SK-N-SH (cell line): ENCODE data around the gene LMAN1L. TPM values are rescaled to one million over a fixed set of nuclear protein-coding genes. Genes with fewer than 3 reads are reported as not detected.

Source experiments
- CTCF ChIA-PET: fragments of 300-600, 350-600 bp; formaldehyde crosslinking; extraction: SDS; loops from one replicate; lab custom pipeline; 2021; lab: Yijun Ruan, JAX
- POLR2A ChIA-PET: fragments of 350-600 bp; sonication (Branson Sonifier 250); formaldehyde crosslinking; extraction: SDS; loops from one replicate; lab custom pipeline; 2020; ENCODE audit warnings: antibody characterized with exemption, inconsistent platforms; lab: Yijun Ruan, JAX
- DNase-seq: peaks from one replicate; pipeline ENCODE4 v3.0.0; 2012
- H2AFZ ChIP-seq: fragments of 200-600 bp; sonication (generic); 2 replicates; pipeline ENCODE4 v1.8.1; 2016; ENCODE audit warnings: antibody characterized with exemption, mild to moderate bottlenecking, low read depth
- H3F3A ChIP-seq: fragments of 200-600 bp; sonication (generic); replicated peaks from 2 replicates; pipeline ENCODE3; 2016; ENCODE audit warnings: antibody characterized with exemption, mild to moderate bottlenecking; ENCODE audit not compliant: insufficient read depth
- H3K27ac ChIP-seq, 2 experiments: fragments of 200-500 bp in 1 of 2; fragments of 200-600 bp in 1 of 2; sonication (Bioruptor generic) in 1 of 2; sonication (generic), shearing (Covaris generic) in 1 of 2; 2 replicates each; pipeline versions ENCODE4 v1.5.1 to v1.6.1; 2014 to 2016; ENCODE audit warnings: low read depth in 2 of 2, inconsistent platforms in 1 of 2, low read length in 1 of 2, mild to moderate bottlenecking in 1 of 2, mixed read lengths in 1 of 2
- H3K27me3 ChIP-seq: fragments of 200-600 bp; sonication (generic), shearing (Covaris generic); 2 replicates; pipeline ENCODE4 v1.6.1; 2016; ENCODE audit warnings: mixed run types; ENCODE audit not compliant: insufficient read depth
- H3K36me3 ChIP-seq, 2 experiments: fragments of 200-500 bp in 1 of 2; fragments of 200-600 bp in 1 of 2; sonication (Bioruptor generic) in 1 of 2; sonication (generic) in 1 of 2; replicated peaks in 1 of 2; 2 replicates each; pipeline versions ENCODE3 to v1.5.1; 2014 to 2016; ENCODE audit warnings: low read length in 1 of 2, mild to moderate bottlenecking in 1 of 2; ENCODE audit not compliant: insufficient read depth in 2 of 2, control insufficient read depth in 1 of 2
- H3K4me1 ChIP-seq, 2 experiments: fragments of 200-500 bp in 1 of 2; fragments of 200-600 bp in 1 of 2; sonication (Bioruptor generic) in 1 of 2; sonication (generic), shearing (Covaris generic) in 1 of 2; 2 replicates each; pipeline versions ENCODE4 v1.5.1 to v1.6.1; 2014 to 2016; ENCODE audit warnings: low read depth in 1 of 2, low read length in 1 of 2, mixed run types in 1 of 2; ENCODE audit not compliant: insufficient read depth in 2 of 2, control insufficient read depth in 1 of 2
- H3K4me2 ChIP-seq: fragments of 200-600 bp; sonication (generic), shearing (Covaris generic); 2 replicates; pipeline ENCODE4 v1.6.1; 2017; ENCODE audit warnings: mixed run types
- H3K4me3 ChIP-seq, 2 experiments: fragments of 200-500 bp in 1 of 2; fragments of 200-600 bp in 1 of 2; sonication (Bioruptor generic) in 1 of 2; sonication (generic), shearing (Covaris generic) in 1 of 2; 2 replicates each; pipeline versions ENCODE4 v1.5.1 to v1.8.1; 2014 to 2016; ENCODE audit warnings: low read depth in 2 of 2, inconsistent platforms in 1 of 2, low read length in 1 of 2, mild to moderate bottlenecking in 1 of 2, mixed read lengths in 1 of 2, moderate library complexity in 1 of 2
- H3K79me2 ChIP-seq: fragments of 200-600 bp; sonication (generic); 2 replicates; pipeline ENCODE4 v1.8.1; 2017; ENCODE audit warnings: mild to moderate bottlenecking; ENCODE audit not compliant: insufficient read depth
- H3K9ac ChIP-seq: fragments of 200-600 bp; sonication (generic); 2 replicates; pipeline ENCODE4 v1.6.1; 2017; ENCODE audit warnings: mixed run types
- H3K9me2 ChIP-seq: fragments of 200-600 bp; sonication (generic); 2 replicates; pipeline ENCODE4 v1.6.1; 2017; ENCODE audit warnings: mixed run types
- H3K9me3 ChIP-seq: fragments of 200-600 bp; sonication (generic); 2 replicates; pipeline ENCODE4 v1.6.1; 2017; ENCODE audit warnings: mixed run types, mild to moderate bottlenecking, moderate library complexity
- H4K20me1 ChIP-seq: fragments of 200-600 bp; sonication (generic); 2 replicates; pipeline ENCODE4 v1.6.1; 2017; ENCODE audit warnings: mild to moderate bottlenecking, mixed run types; ENCODE audit not compliant: insufficient read depth
- CHD2 ChIP-seq: fragments of 150-350 bp; IDR thresholded peaks from 2 replicates; pipeline ENCODE4 v1.6.1; 2018; ENCODE audit warnings: low read length; ENCODE audit not compliant: partially characterized antibody
- ELF1 ChIP-seq: IDR thresholded peaks from 2 replicates; pipeline ENCODE4 v1.4.0; 2012
- FOSL2 ChIP-seq: IDR thresholded peaks from 2 replicates; pipeline ENCODE4 v1.4.0; 2012; ENCODE audit warnings: low read depth, mild to moderate bottlenecking, moderate library complexity, borderline replicate concordance
- FOXJ3 ChIP-seq: sonication (generic); formaldehyde crosslinking; IDR thresholded peaks from 2 replicates; pipeline ENCODE4 v1.5.1; 2020; ENCODE audit warnings: mild to moderate bottlenecking, missing genetic modification reagents
- GABPA ChIP-seq: IDR thresholded peaks from 2 replicates; pipeline ENCODE4 v1.4.0; 2012; ENCODE audit warnings: low read depth, mild to moderate bottlenecking
- JUND ChIP-seq: IDR thresholded peaks from 2 replicates; pipeline ENCODE4 v1.4.0; 2012
- MXI1 ChIP-seq: IDR thresholded peaks from 2 replicates; pipeline ENCODE4 v1.6.1; 2012; ENCODE audit warnings: mild to moderate bottlenecking, low read depth, low read length, improper control_type of control experiment
- NFIC ChIP-seq: IDR thresholded peaks from 2 replicates; pipeline ENCODE4 v1.4.0; 2012; ENCODE audit warnings: borderline replicate concordance
- NRF1 ChIP-seq: IDR thresholded peaks from 2 replicates; pipeline ENCODE4 v1.6.1; 2012; ENCODE audit warnings: low read depth, mild to moderate bottlenecking, low read length
- RAD21 ChIP-seq: IDR thresholded peaks from 2 replicates; pipeline ENCODE4 v1.6.1; 2012; ENCODE audit warnings: mild to moderate bottlenecking, low read length
- SIN3A ChIP-seq: IDR thresholded peaks from 2 replicates; pipeline ENCODE4 v1.6.1; 2012; ENCODE audit warnings: low read depth, mild to moderate bottlenecking, low read length, moderate library complexity, borderline replicate concordance
- SMC3 ChIP-seq: IDR thresholded peaks from 2 replicates; pipeline ENCODE4 v1.6.1; 2012; ENCODE audit warnings: low read depth, low read length, improper control_type of control experiment
- TAF1 ChIP-seq: IDR thresholded peaks from 2 replicates; pipeline ENCODE4 v1.6.1; 2012; ENCODE audit warnings: low read depth, mild to moderate bottlenecking, low read length, moderate library complexity, borderline replicate concordance
- TCF12 ChIP-seq: IDR thresholded peaks from 2 replicates; pipeline ENCODE4 v1.4.0; 2012
- TEAD4 ChIP-seq: IDR thresholded peaks from 2 replicates; pipeline ENCODE4 v1.4.0; 2012; ENCODE audit warnings: mild to moderate bottlenecking, borderline replicate concordance; ENCODE audit not compliant: insufficient read depth
- YY1 ChIP-seq: IDR thresholded peaks from 2 replicates; pipeline ENCODE4 v1.4.0; 2012; ENCODE audit warnings: low read depth, mild to moderate bottlenecking
- WGBS: methylation state at CpG from one replicate; pipeline ENCODE4 v1.1.6; 2017; ENCODE audit warnings: low lambda C conversion rate; 5-methylcytosine and 5-hydroxymethylcytosine counted together
- polyA plus RNA-seq, 3 experiments: library from polyadenylated mRNA; depleted of rRNA; stranded (reverse); fragments of >200 nt; gene quantifications; 2 replicates each; pipeline ENCODE4 v1.2.3, GENCODE V29; 2012
- TF ChIP-seq, protein P1 (sequence below): fragments of 150-350 bp; IDR thresholded peaks from 2 replicates; pipeline ENCODE4 v1.6.1; 2016; ENCODE audit warnings: mild to moderate bottlenecking, low read depth, low read length
- TF ChIP-seq, protein P2 (sequence below): IDR thresholded peaks from 2 replicates; pipeline ENCODE4 v1.4.0; 2012; ENCODE audit warnings: low read depth, borderline replicate concordance
- TF ChIP-seq, protein P3 (sequence below): IDR thresholded peaks from 2 replicates; pipeline ENCODE4 v1.4.0; 2012; ENCODE audit warnings: low read depth
- TF ChIP-seq, protein P4 (sequence below): IDR thresholded peaks from 2 replicates; pipeline ENCODE4; 2012

The LMAN1L gene
- polyA plus RNA-seq, 1 of the 3 experiments (the other 2 are of a cell fraction), result 0.02 TPM

DNA sequence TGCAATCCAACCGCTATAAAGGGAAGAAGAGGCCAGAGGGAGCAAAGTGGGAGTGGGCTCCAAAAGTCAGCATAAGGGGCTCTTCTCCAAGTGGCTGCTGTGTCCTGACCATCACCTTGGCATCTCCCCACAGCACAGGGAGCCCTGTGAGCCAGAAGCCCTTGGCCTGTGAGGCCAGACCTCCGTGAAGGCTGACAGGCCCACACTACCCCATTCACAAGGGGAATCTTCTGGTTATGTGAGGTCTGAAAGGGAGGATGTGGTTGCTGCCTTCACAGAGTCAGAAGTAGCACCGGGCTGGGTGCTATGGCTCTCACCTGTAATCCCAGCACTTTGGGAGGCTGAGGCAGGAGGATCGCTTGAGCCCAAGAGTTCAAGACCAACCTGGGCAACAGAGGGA lies 32.9 kb downstream of the LMAN1L start:
- CTCF ChIA-PET, result interaction anchor here (1.2 to 10.8 kb wide), 3 partner anchors 75 to 213 kb away, joined by 3 to 95 read pairs (median 5); no protein-coding TSS in a partner anchor
- Histone ChIP-seq H3K9me3 (no peaks in the 10 kb centered on the region), H2AFZ (no peak overlapping the region), H3K27me3 (no peaks in the 10 kb centered on the region), H3K36me3 (peaks cover 0 to 45% of the 10 kb centered on the region in 2 experiments), H3K4me1 (peaks cover 0 to 23% of the 10 kb centered on the region in 2 experiments; a peak in 2 of 4 replicates), H3K27ac (no peak overlapping the region), H3K79me2 (no peaks in the 10 kb centered on the region), H3K4me3 (no peak overlapping the region), H3K9me2 (no peaks in the 10 kb centered on the region), H3K9ac (no peak overlapping the region), H4K20me1 (no peaks in the 10 kb centered on the region), H3F3A (no peaks in the 10 kb centered on the region), H3K4me2 (no peak overlapping the region)
- 96% methylated on average over 3 of the region's 4 CpGs for WGBS
- DNase-seq, result no peak
- TF ChIP-seq ELF1, result no peak
- POLR2A ChIA-PET, result no interaction called here

DNA sequence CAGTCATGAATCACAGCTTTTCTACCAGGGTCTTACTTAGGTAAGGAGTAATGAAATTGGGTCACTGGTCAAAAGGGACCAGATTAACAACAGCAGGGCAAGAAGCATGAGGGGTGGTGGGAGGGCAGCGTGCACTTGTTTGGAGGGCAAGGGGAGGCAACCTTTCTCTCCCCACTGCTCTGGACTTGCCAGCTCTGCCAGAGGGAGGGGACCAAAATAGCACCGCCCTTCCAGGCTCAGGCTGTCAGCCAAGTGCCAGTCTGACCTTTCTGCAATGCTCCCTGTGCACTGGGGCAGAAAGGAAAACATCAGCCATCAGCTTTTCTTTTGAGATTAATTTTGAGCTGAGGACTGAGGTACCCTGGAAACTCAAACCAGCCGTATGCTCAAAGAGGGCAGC lies 34.8 kb downstream of the LMAN1L start:
- H3K9me3 ChIP-seq, result no peaks in the 10 kb centered on the region
- no peaks in the 10 kb centered on the region for H3K79me2 ChIP-seq
- H3K27me3 ChIP-seq, result no peaks in the 10 kb centered on the region
- 86% methylated on average over 3 of the region's 3 CpGs for WGBS
- ChIA-PET POLR2A (no interaction called here), CTCF (interaction anchor here (3.7 kb wide), 1 partner anchor 78 kb away, joined by 17 read pairs; no protein-coding TSS in a partner anchor)
- no peaks in the 10 kb centered on the region for H3K9me2 ChIP-seq
- no peak overlapping the region for H3K4me2 ChIP-seq
- H3K27ac ChIP-seq, result no peak overlapping the region
- no peak overlapping the region for H2AFZ ChIP-seq
- peaks cover 0 to 54% of the 10 kb centered on the region in 2 experiments for H3K36me3 ChIP-seq
- no peak overlapping the region for H3K4me3 ChIP-seq
- no peaks in the 10 kb centered on the region for H4K20me1 ChIP-seq
- H3K4me1 ChIP-seq, result peaks cover 0 to 14% of the 10 kb centered on the region in 2 experiments; a peak in 1 of 4 replicates
- no peak for DNase-seq
- TF ChIP-seq, protein P1, sequence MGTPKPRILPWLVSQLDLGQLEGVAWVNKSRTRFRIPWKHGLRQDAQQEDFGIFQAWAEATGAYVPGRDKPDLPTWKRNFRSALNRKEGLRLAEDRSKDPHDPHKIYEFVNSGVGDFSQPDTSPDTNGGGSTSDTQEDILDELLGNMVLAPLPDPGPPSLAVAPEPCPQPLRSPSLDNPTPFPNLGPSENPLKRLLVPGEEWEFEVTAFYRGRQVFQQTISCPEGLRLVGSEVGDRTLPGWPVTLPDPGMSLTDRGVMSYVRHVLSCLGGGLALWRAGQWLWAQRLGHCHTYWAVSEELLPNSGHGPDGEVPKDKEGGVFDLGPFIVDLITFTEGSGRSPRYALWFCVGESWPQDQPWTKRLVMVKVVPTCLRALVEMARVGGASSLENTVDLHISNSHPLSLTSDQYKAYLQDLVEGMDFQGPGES, result no peak
- TF ChIP-seq, protein P2, sequence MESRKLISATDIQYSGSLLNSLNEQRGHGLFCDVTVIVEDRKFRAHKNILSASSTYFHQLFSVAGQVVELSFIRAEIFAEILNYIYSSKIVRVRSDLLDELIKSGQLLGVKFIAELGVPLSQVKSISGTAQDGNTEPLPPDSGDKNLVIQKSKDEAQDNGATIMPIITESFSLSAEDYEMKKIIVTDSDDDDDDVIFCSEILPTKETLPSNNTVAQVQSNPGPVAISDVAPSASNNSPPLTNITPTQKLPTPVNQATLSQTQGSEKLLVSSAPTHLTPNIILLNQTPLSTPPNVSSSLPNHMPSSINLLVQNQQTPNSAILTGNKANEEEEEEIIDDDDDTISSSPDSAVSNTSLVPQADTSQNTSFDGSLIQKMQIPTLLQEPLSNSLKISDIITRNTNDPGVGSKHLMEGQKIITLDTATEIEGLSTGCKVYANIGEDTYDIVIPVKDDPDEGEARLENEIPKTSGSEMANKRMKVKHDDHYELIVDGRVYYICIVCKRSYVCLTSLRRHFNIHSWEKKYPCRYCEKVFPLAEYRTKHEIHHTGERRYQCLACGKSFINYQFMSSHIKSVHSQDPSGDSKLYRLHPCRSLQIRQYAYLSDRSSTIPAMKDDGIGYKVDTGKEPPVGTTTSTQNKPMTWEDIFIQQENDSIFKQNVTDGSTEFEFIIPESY, result no peak
- no peak for TF ChIP-seq JUND
- no peak for TF ChIP-seq MXI1
- TF ChIP-seq, protein P3, sequence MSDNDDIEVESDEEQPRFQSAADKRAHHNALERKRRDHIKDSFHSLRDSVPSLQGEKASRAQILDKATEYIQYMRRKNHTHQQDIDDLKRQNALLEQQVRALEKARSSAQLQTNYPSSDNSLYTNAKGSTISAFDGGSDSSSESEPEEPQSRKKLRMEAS, result no peak
- no peak for TF ChIP-seq TEAD4
- TF ChIP-seq FOSL2, result no peak
- no peak for TF ChIP-seq NRF1
- TF ChIP-seq RAD21, result no peak
- no peak for TF ChIP-seq CHD2
- TF ChIP-seq NFIC, result no peak
- TF ChIP-seq SIN3A, result no peak
- TF ChIP-seq ELF1, result no peak
- no peak for TF ChIP-seq YY1
- TF ChIP-seq SMC3, result no peak
- no peak for TF ChIP-seq GABPA
- TF ChIP-seq TCF12, result no peak
- no peak for TF ChIP-seq TAF1
- TF ChIP-seq, protein P4, sequence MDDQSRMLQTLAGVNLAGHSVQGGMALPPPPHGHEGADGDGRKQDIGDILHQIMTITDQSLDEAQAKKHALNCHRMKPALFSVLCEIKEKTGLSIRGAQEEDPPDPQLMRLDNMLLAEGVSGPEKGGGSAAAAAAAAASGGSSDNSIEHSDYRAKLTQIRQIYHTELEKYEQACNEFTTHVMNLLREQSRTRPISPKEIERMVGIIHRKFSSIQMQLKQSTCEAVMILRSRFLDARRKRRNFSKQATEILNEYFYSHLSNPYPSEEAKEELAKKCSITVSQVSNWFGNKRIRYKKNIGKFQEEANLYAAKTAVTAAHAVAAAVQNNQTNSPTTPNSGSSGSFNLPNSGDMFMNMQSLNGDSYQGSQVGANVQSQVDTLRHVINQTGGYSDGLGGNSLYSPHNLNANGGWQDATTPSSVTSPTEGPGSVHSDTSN, result no peak
- TF ChIP-seq FOXJ3, result no peak
- H3K9ac ChIP-seq, result no peak overlapping the region
- no peaks in the 10 kb centered on the region for H3F3A ChIP-seq
